ENCODE measurements around the gene TCF12.

TCF12 gene

GRCh38 chr15:56918046-56918938, at the start of gene TCF12:
TSS of gene TCF12 (plus strand) at chr15:56918644. CDS start at chr15:56919914, 1,270 bp downstream.
- DNase-seq: peak; percentile 90 to 93

- DNase-seq: peak; percentile 40 to 60
These were observed 48.9 kb upstream of the TCF12 start for GRCh38 chr15:56869573-56869972.

GRCh38 chr15:56871185-56871584, 47.3 kb upstream of the TCF12 start:
- no peak for DNase-seq

- no peak for DNase-seq
These were observed 46.6 kb upstream of the TCF12 start for GRCh38 chr15:56871867-56872266.

GRCh38 chr15:56877255-56877970, 41.0 kb upstream of the TCF12 start:
- DNase-seq: no peak

GRCh38 chr15:56879502-56879901, 38.9 kb upstream of the TCF12 start:
- DNase-seq: no peak

GRCh38 chr15:56883088-56883487, 35.4 kb upstream of the TCF12 start:
- DNase-seq: no peak

- DNase-seq: no peak
These were observed 32.0 kb upstream of the TCF12 start for GRCh38 chr15:56886363-56886931.

- DNase-seq: peak; percentile 82 to 88
These were observed 31.3 kb upstream of the TCF12 start for GRCh38 chr15:56886932-56887781.

GRCh38 chr15:56887782-56888438, 30.5 kb upstream of the TCF12 start:
- no peak for DNase-seq

- DNase-seq: no peak
These were observed 28.4 kb upstream of the TCF12 start for GRCh38 chr15:56890038-56890437.

- DNase-seq: no peak
These were observed 26.5 kb upstream of the TCF12 start for GRCh38 chr15:56891852-56892440.

GRCh38 chr15:56892659-56893363, 25.6 kb upstream of the TCF12 start:
- no peak for DNase-seq

- DNase-seq: no peak
These were observed 25.1 kb upstream of the TCF12 start for GRCh38 chr15:56893364-56893678.

- no peak for DNase-seq
These were observed 23.8 kb upstream of the TCF12 start for GRCh38 chr15:56894601-56895000.

- no peak for DNase-seq
These were observed 16.5 kb upstream of the TCF12 start for GRCh38 chr15:56901931-56902330.

GRCh38 chr15:56906766-56907165, 11.7 kb upstream of the TCF12 start:
- no peak for DNase-seq

- no peak for DNase-seq
These were observed 7.6 kb upstream of the TCF12 start for GRCh38 chr15:56910801-56911200.

GRCh38 chr15:56913241-56913640, 5.2 kb upstream of the TCF12 start:
- DNase-seq: no peak

GRCh38 chr15:56913670-56914069, 4.8 kb upstream of the TCF12 start:
- no peak for DNase-seq

GRCh38 chr15:56915888-56916287, 2.6 kb upstream of the TCF12 start:
- no peak for DNase-seq

Measured in stimulated activated CD4-positive, alpha-beta T cell treated with anti-CD3 and anti-CD28 coated beads, Interleukin-2, amount 100 ng/mL, for 24 hours (primary cell).